Nephron progenitor cell (in vitro differentiated cells): ENCODE data around the gene YJU2.
"Not testable (repeated sequence)": the region's sequence is repeated elsewhere in the genome, so short reads cannot be mapped to it uniquely, and the experiment has no call there.

Source experiments
- DNase-seq: peaks from one replicate; pipeline ENCODE4 v3.0.0; 2021
- H3K27ac Mint-ChIP-seq: 2 replicates; pipeline ENCODE4 v1.8.0; 2021; ENCODE audit warnings: mild to moderate bottlenecking, moderate library complexity, mixed read lengths
- H3K27me3 Mint-ChIP-seq: 2 replicates; pipeline ENCODE4 v1.8.0; 2021; ENCODE audit warnings: mild to moderate bottlenecking, low read depth, mixed read lengths; ENCODE audit not compliant: poor library complexity
- H3K36me3 Mint-ChIP-seq: 2 replicates; pipeline ENCODE4 v1.8.0; 2021; ENCODE audit warnings: low read depth, mixed read lengths
- H3K4me1 Mint-ChIP-seq: 2 replicates; pipeline ENCODE4 v1.8.0; 2021; ENCODE audit warnings: mixed read lengths
- H3K4me3 Mint-ChIP-seq: 2 replicates; pipeline ENCODE4 v1.8.0; 2021; ENCODE audit warnings: mild to moderate bottlenecking, moderate library complexity, mixed read lengths
- H3K9me3 Mint-ChIP-seq: 2 replicates; pipeline ENCODE4 v1.8.0; 2021; ENCODE audit warnings: mild to moderate bottlenecking, moderate library complexity, mixed read lengths
- CTCF ChIP-seq: fragments of 200-600 bp; sonication (generic); IDR thresholded peaks from 2 replicates; pipeline ENCODE4 v1.5.0; 2021; ENCODE audit warnings: antibody characterized with exemption

Gene YJU2

DNA sequence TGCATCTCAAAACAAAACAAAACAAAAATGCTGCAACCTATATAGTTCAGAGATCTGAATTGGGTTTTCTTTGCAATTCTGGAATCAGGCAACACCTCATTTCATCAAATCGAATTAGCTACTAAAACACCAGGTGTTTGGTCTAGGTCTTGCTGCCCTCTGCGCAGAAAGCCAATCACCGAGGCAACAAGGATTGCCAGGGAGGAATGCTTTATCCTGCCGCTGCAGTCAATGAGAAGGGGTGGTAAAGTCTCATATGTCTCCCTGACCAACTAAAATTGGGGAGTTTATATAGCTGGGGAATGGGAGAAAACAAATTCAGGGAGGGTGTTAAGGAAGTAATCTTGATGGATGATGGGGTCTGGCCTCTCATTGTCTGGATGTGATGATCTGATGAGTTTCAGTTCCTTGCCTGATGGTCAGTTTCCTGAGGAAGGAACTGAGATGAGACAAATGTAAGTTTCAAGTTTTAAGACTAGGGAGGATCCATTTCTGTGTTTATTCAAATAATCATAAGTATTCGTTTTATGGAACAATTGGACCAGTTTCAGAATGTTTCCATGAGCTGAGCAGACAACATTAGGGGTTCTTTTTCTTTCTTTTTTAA, 5.0 kb upstream of the YJU2 start:
- no peak for TF ChIP-seq CTCF
- no peak for DNase-seq
- Mint-ChIP-seq H3K4me3 (no peak overlapping the region), H3K27me3 (peaks cover 50% of the 10 kb centered on the region), H3K4me1 (no peaks in the 10 kb centered on the region), H3K36me3 (no peaks in the 10 kb centered on the region), H3K9me3 (peaks cover 18% of the 10 kb centered on the region), H3K27ac (no peak overlapping the region)

GRCh38 chr19:4245938-4246337, 942 bp upstream of the YJU2 start:
- DNase-seq, H3K4me1 Mint-ChIP-seq, H3K4me3 Mint-ChIP-seq, H3K27ac Mint-ChIP-seq: not testable (repeated sequence)
- H3K27me3 Mint-ChIP-seq: peaks cover 38% of the 10 kb centered on the region
- H3K36me3 Mint-ChIP-seq: peaks cover 20% of the 10 kb centered on the region
- peaks cover 18% of the 10 kb centered on the region for H3K9me3 Mint-ChIP-seq

DNA sequence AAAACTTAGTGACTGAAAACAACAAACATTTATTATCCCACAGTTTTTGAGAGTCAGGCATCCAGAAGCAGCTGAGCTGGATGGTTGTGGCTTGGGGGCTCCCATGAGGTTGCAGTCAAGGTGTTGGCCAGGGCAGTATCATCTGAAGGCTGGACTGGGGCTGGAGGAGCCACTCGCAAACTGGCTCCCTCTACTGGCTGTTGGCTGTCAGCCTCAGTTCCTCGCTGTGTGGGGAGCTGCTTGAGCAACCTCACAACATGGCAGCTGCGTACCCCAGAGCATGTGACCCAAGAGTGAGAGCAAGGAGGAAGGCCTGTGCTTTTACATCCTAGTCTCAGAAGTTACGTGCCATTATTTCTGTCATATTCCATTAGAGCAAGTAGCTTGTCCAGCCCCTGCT, 9.7 kb downstream of the YJU2 start:
- H3K9me3 Mint-ChIP-seq: peaks cover 24% of the 10 kb centered on the region
- peaks cover 5% of the 10 kb centered on the region for H3K27me3 Mint-ChIP-seq
- no peak for DNase-seq
- no peak overlapping the region for H3K4me3 Mint-ChIP-seq
- peaks cover 72% of the 10 kb centered on the region for H3K36me3 Mint-ChIP-seq
- no peaks in the 10 kb centered on the region for H3K4me1 Mint-ChIP-seq
- H3K27ac Mint-ChIP-seq: no peak overlapping the region
- TF ChIP-seq CTCF: no peak

DNA sequence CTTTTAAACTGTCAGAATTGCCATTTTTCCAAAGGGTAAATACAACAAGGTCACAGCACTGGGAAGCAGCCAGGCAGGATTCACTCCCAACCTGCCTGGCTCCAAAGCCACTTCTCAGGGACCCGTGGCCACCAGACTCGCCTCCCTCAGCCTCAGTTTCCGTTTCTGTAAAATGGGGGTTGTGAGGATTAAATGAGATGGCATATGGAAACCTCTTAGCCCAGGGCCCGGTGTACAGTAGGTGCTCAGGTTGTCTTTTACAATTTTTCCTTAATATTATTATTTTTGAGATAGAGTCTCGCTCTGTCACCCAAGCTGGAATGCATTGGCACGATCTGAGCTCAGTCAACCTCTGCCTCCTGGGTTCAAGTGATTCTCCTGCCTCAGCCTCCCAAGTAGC, 10.1 kb downstream of the YJU2 start:
- no peak for DNase-seq
- TF ChIP-seq CTCF: no peak
- Mint-ChIP-seq H3K4me3 (no peak overlapping the region), H3K27ac (no peak overlapping the region), H3K36me3 (peaks cover 68% of the 10 kb centered on the region), H3K9me3 (peaks cover 24% of the 10 kb centered on the region), H3K4me1 (no peaks in the 10 kb centered on the region), H3K27me3 (peaks cover 5% of the 10 kb centered on the region)

DNA sequence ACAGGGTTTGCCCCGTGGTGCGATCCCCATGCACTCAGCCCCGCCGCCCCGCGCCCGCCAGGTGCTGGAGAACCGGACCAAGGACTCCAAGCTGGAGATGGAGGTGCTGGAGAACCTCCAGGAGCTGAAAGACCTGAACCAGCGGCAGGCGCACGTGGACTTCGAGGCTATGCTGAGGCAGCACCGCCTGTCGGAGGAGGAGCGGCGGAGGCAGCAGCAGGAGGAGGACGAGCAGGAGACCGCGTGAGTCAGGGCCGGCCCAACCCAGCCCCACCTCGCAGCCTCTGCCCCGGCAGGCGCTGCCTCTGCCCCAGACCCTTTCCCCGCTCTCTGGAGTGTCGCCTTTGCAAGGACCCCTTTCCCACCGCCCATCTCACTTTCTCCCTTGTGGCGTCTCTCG, 11.3 kb downstream of the YJU2 start:
- Mint-ChIP-seq H3K27me3 (no peaks in the 10 kb centered on the region), H3K9me3 (peaks cover 17% of the 10 kb centered on the region), H3K27ac (no peak overlapping the region), H3K4me3 (no peak overlapping the region), H3K4me1 (no peaks in the 10 kb centered on the region), H3K36me3 (peaks cover 56% of the 10 kb centered on the region)
- TF ChIP-seq CTCF: no peak
- no peak for DNase-seq

DNA sequence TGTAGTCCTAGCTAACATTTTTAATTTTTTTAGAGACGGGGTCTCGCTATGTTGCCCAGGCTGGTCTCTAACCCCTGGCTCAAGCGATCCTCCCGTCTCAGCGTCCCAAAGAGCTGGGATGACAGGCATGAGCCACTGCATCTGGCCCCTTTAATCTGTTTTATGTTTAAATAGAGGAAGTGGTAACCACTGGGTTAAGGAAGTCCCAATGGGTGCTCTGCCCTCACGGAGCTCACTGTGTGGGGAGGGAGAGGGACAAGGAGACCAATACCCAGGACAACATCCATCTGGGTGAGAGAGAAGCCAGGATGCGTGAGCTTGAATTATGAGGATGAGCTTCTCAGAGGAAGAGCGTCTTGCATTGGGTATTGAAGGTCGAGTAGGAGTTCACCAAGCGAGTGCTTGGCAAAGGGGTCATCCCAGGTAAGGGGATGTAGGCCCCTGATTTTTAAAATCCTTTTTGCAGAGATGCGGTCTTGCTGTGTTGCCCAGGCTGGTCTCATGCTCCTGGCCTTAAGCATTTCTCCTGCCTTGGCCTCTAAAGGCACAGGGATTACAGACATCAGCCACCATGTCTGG, 13.8 kb downstream of the YJU2 start:
- Mint-ChIP-seq H3K4me1 (no peaks in the 10 kb centered on the region), H3K4me3 (no peak overlapping the region), H3K27ac (peak overlapping the region; percentile 69), H3K27me3 (no peaks in the 10 kb centered on the region), H3K9me3 (no peaks in the 10 kb centered on the region), H3K36me3 (peaks cover 39% of the 10 kb centered on the region)
- no peak for DNase-seq
- TF ChIP-seq CTCF: no peak
